ENCODE measurements around the gene MTERF1. TPM values are rescaled to one million over a fixed set of nuclear protein-coding genes. Genes with fewer than 3 reads are reported as not detected.

Gene MTERF1
- total and polyA plus RNA-seq, 2 donors (not counting 1 experiment from before 2014, with no cell fraction given) = 8.8 to 10.9 TPM

- no peak for TF ChIP-seq EZH2 (IDR thresholded peaks at IDR 0.05; ENCODE audit: low read length, missing control alignments)
- TF ChIP-seq CTCF (conservative IDR thresholded peaks at IDR 0.05 in 1 of 2, IDR thresholded peaks at IDR 0.05 in 1 of 2; ENCODE audit: low read depth in 1 of 2, low read length in 2 of 2) = no peak
- Histone ChIP-seq H3K9me3 (ENCODE audit: control insufficient read depth, insufficient read depth, low read depth, low read length) (no peaks in the 10 kb centered on the region), H3K4me3 (replicated peaks in 1 of 4; ENCODE audit: control extremely low read depth in 1 of 4, insufficient read depth in 1 of 4, low read depth in 3 of 4, low read length in 4 of 4) (no peak overlapping the region), H3K79me2 (ENCODE audit: control insufficient read depth, insufficient read depth, low read length) (no peaks in the 10 kb centered on the region), H3K27me3 (ENCODE audit: control insufficient read depth, insufficient read depth, low read length) (no peaks in the 10 kb centered on the region), H3K4me1 (ENCODE audit: control insufficient read depth, extremely low read depth, insufficient read depth, low read length) (no peaks in the 10 kb centered on the region), H3K36me3 (ENCODE audit: control insufficient read depth, insufficient read depth, low read length) (no peaks in the 10 kb centered on the region), H4K20me1 (ENCODE audit: control insufficient read depth, extremely low read depth, insufficient read depth, low read length) (no peaks in the 10 kb centered on the region), H3K27ac (ENCODE audit: insufficient read depth, low read length) (no peak overlapping the region), H3K4me2 (ENCODE audit: extremely low read depth, insufficient read depth, low read length) (no peak overlapping the region), H3K9ac (ENCODE audit: insufficient read depth, low read length) (no peak overlapping the region), H2AFZ (ENCODE audit: low read length) (no peak overlapping the region)
- DNase-seq (ENCODE audit: low read depth in 2 of 2) = peak in 1 of 2 donors; percentile 58
Observed at GRCh38 chr7:91835826-91836368, 44.6 kb downstream of the MTERF1 start.

GRCh38 chr7:91835091-91835825 is 45.2 kb downstream of the MTERF1 start:
- no peak overlapping the region for H3K4me2 ChIP-seq (ENCODE audit: extremely low read depth, insufficient read depth, low read length)
- no peaks in the 10 kb centered on the region for H3K36me3 ChIP-seq (ENCODE audit: control insufficient read depth, insufficient read depth, low read length)
- H3K9ac ChIP-seq (ENCODE audit: insufficient read depth, low read length) = no peak overlapping the region
- H3K79me2 ChIP-seq (ENCODE audit: control insufficient read depth, insufficient read depth, low read length) = no peaks in the 10 kb centered on the region
- no peaks in the 10 kb centered on the region for H3K27me3 ChIP-seq (ENCODE audit: control insufficient read depth, insufficient read depth, low read length)
- TF ChIP-seq EZH2 (IDR thresholded peaks at IDR 0.05; ENCODE audit: low read length, missing control alignments) (no peak), CTCF (conservative IDR thresholded peaks at IDR 0.05 in 1 of 2, IDR thresholded peaks at IDR 0.05 in 1 of 2; ENCODE audit: low read depth in 1 of 2, low read length in 2 of 2) (no peak)
- H3K9me3 ChIP-seq (ENCODE audit: control insufficient read depth, insufficient read depth, low read depth, low read length) = no peaks in the 10 kb centered on the region
- H3K27ac ChIP-seq (ENCODE audit: insufficient read depth, low read length) = no peak overlapping the region
- no peaks in the 10 kb centered on the region for H3K4me1 ChIP-seq (ENCODE audit: control insufficient read depth, extremely low read depth, insufficient read depth, low read length)
- DNase-seq (ENCODE audit: low read depth in 2 of 2) = no peak
- no peaks in the 10 kb centered on the region for H4K20me1 ChIP-seq (ENCODE audit: control insufficient read depth, extremely low read depth, insufficient read depth, low read length)
- no peak overlapping the region for H2AFZ ChIP-seq (ENCODE audit: low read length)
- no peak overlapping the region for H3K4me3 ChIP-seq (replicated peaks in 1 of 4; ENCODE audit: control extremely low read depth in 1 of 4, insufficient read depth in 1 of 4, low read depth in 3 of 4, low read length in 4 of 4)

GRCh38 chr7:91832493-91833045 is 47.9 kb downstream of the MTERF1 start:
- DNase-seq (ENCODE audit: low read depth in 2 of 2) = no peak
- H3K27me3 ChIP-seq (ENCODE audit: control insufficient read depth, insufficient read depth, low read length) = no peaks in the 10 kb centered on the region
- TF ChIP-seq CTCF (conservative IDR thresholded peaks at IDR 0.05 in 1 of 2, IDR thresholded peaks at IDR 0.05 in 1 of 2; ENCODE audit: low read depth in 1 of 2, low read length in 2 of 2) (no peak), EZH2 (IDR thresholded peaks at IDR 0.05; ENCODE audit: low read length, missing control alignments) (no peak)

More at GRCh38 chr7:91832493-91833045, 47.9 kb downstream of the MTERF1 start:
- H4K20me1 ChIP-seq (ENCODE audit: control insufficient read depth, extremely low read depth, insufficient read depth, low read length) = no peaks in the 10 kb centered on the region
- no peaks in the 10 kb centered on the region for H3K36me3 ChIP-seq (ENCODE audit: control insufficient read depth, insufficient read depth, low read length)
- H2AFZ ChIP-seq (ENCODE audit: low read length) = no peak overlapping the region
- H3K4me3 ChIP-seq (replicated peaks in 1 of 4; ENCODE audit: control extremely low read depth in 1 of 4, insufficient read depth in 1 of 4, low read depth in 3 of 4, low read length in 4 of 4) = no peak overlapping the region
- no peaks in the 10 kb centered on the region for H3K79me2 ChIP-seq (ENCODE audit: control insufficient read depth, insufficient read depth, low read length)
- no peak overlapping the region for H3K9ac ChIP-seq (ENCODE audit: insufficient read depth, low read length)
- no peaks in the 10 kb centered on the region for H3K4me1 ChIP-seq (ENCODE audit: control insufficient read depth, extremely low read depth, insufficient read depth, low read length)
- no peak overlapping the region for H3K27ac ChIP-seq (ENCODE audit: insufficient read depth, low read length)
- H3K4me2 ChIP-seq (ENCODE audit: extremely low read depth, insufficient read depth, low read length) = no peak overlapping the region
- no peaks in the 10 kb centered on the region for H3K9me3 ChIP-seq (ENCODE audit: control insufficient read depth, insufficient read depth, low read depth, low read length)

Data from fibroblast of lung (primary cell).